ENCODE results near the gene HIPK2.

The HIPK2 gene

GRCh38 chr7:139580435-139580834, 197.4 kb downstream of the HIPK2 start:
- H3K9ac ChIP-seq (ENCODE audit: low read depth, low read length): no peak overlapping the region

GRCh38 chr7:139576179-139576973, 201.4 kb downstream of the HIPK2 start:
- ATAC-seq (ENCODE audit: insufficient read depth, low read depth) (no peak), DNase-seq (no peak)
- Histone ChIP-seq H3K27me3 (ENCODE audit: insufficient read depth, low read length, poor library complexity) (no peaks in the 10 kb centered on the region), H4K20me1 (ENCODE audit: insufficient read depth, low read length) (no peaks in the 10 kb centered on the region), H3K9me3 (ENCODE audit: insufficient read depth, low read length, severe bottlenecking) (no peaks in the 10 kb centered on the region), H3K4me2 (ENCODE audit: insufficient read depth, low read length) (no peak overlapping the region), H3K4me1 (ENCODE audit: insufficient read depth, low read length) (no peaks in the 10 kb centered on the region), H3K79me2 (ENCODE audit: insufficient read depth, low read length) (no peaks in the 10 kb centered on the region), H3K27ac (ENCODE audit: low read length) (no peak overlapping the region), H3K9ac (ENCODE audit: low read depth, low read length) (no peak overlapping the region), H3K36me3 (ENCODE audit: insufficient read depth, low read length) (peaks cover 3% of the 10 kb centered on the region; the same call in 1 of the 2 replicates), H2AFZ (ENCODE audit: low read depth, low read length) (no peak overlapping the region), H3K4me3 (ENCODE audit: low read depth in 1 of 2, low read length in 2 of 2) (no peak overlapping the region)
- no peak for TF ChIP-seq EZH2 (IDR thresholded peaks at IDR 0.05; ENCODE audit: borderline replicate concordance, low read depth, low read length, severe bottlenecking)
- no peak for TF ChIP-seq CTCF (IDR thresholded peaks at IDR 0.05; ENCODE audit: borderline replicate concordance, extremely low read depth, low read length, poor library complexity, severe bottlenecking)

More at GRCh38 chr7:139580435-139580834, 197.4 kb downstream of the HIPK2 start:
- Histone ChIP-seq H3K4me2 (ENCODE audit: insufficient read depth, low read length) (no peak overlapping the region), H4K20me1 (ENCODE audit: insufficient read depth, low read length) (no peaks in the 10 kb centered on the region), H3K79me2 (ENCODE audit: insufficient read depth, low read length) (no peaks in the 10 kb centered on the region), H3K27me3 (ENCODE audit: insufficient read depth, low read length, poor library complexity) (no peaks in the 10 kb centered on the region), H3K4me3 (ENCODE audit: low read depth in 1 of 2, low read length in 2 of 2) (no peak overlapping the region), H3K4me1 (ENCODE audit: insufficient read depth, low read length) (no peaks in the 10 kb centered on the region), H3K27ac (ENCODE audit: low read length) (no peak overlapping the region), H2AFZ (ENCODE audit: low read depth, low read length) (no peak overlapping the region), H3K9me3 (ENCODE audit: insufficient read depth, low read length, severe bottlenecking) (no peaks in the 10 kb centered on the region), H3K36me3 (ENCODE audit: insufficient read depth, low read length) (peaks cover 11% of the 10 kb centered on the region; the same call in 1 of the 2 replicates)
- DNase-seq (no peak), ATAC-seq (ENCODE audit: insufficient read depth, low read depth) (no peak)
- TF ChIP-seq CTCF (IDR thresholded peaks at IDR 0.05; ENCODE audit: borderline replicate concordance, extremely low read depth, low read length, poor library complexity, severe bottlenecking) (no peak), EZH2 (IDR thresholded peaks at IDR 0.05; ENCODE audit: borderline replicate concordance, low read depth, low read length, severe bottlenecking) (no peak)

GRCh38 chr7:139575338-139575680, 202.5 kb downstream of the HIPK2 start:
- H3K27ac ChIP-seq (ENCODE audit: low read length): no peak overlapping the region
- H4K20me1 ChIP-seq (ENCODE audit: insufficient read depth, low read length): no peaks in the 10 kb centered on the region
- no peak overlapping the region for H3K4me2 ChIP-seq (ENCODE audit: insufficient read depth, low read length)
- DNase-seq (no peak), ATAC-seq (ENCODE audit: insufficient read depth, low read depth) (no peak)
- H3K4me3 ChIP-seq (ENCODE audit: low read depth in 1 of 2, low read length in 2 of 2): no peak overlapping the region
- no peaks in the 10 kb centered on the region for H3K27me3 ChIP-seq (ENCODE audit: insufficient read depth, low read length, poor library complexity)
- H3K9me3 ChIP-seq (ENCODE audit: insufficient read depth, low read length, severe bottlenecking): no peaks in the 10 kb centered on the region
- no peaks in the 10 kb centered on the region for H3K79me2 ChIP-seq (ENCODE audit: insufficient read depth, low read length)
- H3K36me3 ChIP-seq (ENCODE audit: insufficient read depth, low read length): peaks cover 3% of the 10 kb centered on the region; the same call in 1 of the 2 replicates
- TF ChIP-seq CTCF (IDR thresholded peaks at IDR 0.05; ENCODE audit: borderline replicate concordance, extremely low read depth, low read length, poor library complexity, severe bottlenecking): no peak
- no peaks in the 10 kb centered on the region for H3K4me1 ChIP-seq (ENCODE audit: insufficient read depth, low read length)
- H3K9ac ChIP-seq (ENCODE audit: low read depth, low read length): no peak overlapping the region
- H2AFZ ChIP-seq (ENCODE audit: low read depth, low read length): no peak overlapping the region

Data from DND-41 (cell line).